GM21576 (cell line): ENCODE results near the gene VAMP1.
"Not testable (repeated sequence)": the region's sequence is repeated elsewhere in the genome, so short reads cannot be mapped to it uniquely, and the experiment has no call there.

ENCODE experiments used
- ATAC-seq: cut with Tn5 transposase; IDR thresholded peaks from one replicate; pipeline ENCODE4 v1.9.1; 2021; ENCODE audit warnings: mild to moderate bottlenecking, moderate library complexity; ENCODE audit not compliant: unreplicated experiment

The VAMP1 gene

GRCh38 chr12:6469609-6470374 is 685 bp downstream of the VAMP1 start:
- ATAC-seq = no peak

GRCh38 chr12:6469092-6469491 is 1.4 kb downstream of the VAMP1 start:
- no peak for ATAC-seq

GRCh38 chr12:6468283-6468575 is 2.2 kb downstream of the VAMP1 start:
- ATAC-seq = no peak

GRCh38 chr12:6467571-6468282 is 2.8 kb downstream of the VAMP1 start:
- ATAC-seq = not testable (repeated sequence)

- not testable (repeated sequence) for ATAC-seq
These were observed 3.7 kb downstream of the VAMP1 start for GRCh38 chr12:6466751-6467150.

GRCh38 chr12:6466184-6466573 is 4.3 kb downstream of the VAMP1 start:
- ATAC-seq = no peak

GRCh38 chr12:6465467-6466183 is 4.9 kb downstream of the VAMP1 start:
- no peak for ATAC-seq

GRCh38 chr12:6464531-6464930 is 5.9 kb downstream of the VAMP1 start:
- ATAC-seq = no peak

GRCh38 chr12:6463858-6464257 is 6.6 kb downstream of the VAMP1 start:
- no peak for ATAC-seq

- no peak for ATAC-seq
These were observed 7.3 kb downstream of the VAMP1 start for GRCh38 chr12:6463216-6463615.

GRCh38 chr12:6462234-6462995 is 8.1 kb downstream of the VAMP1 start:
- peak; percentile 3 for ATAC-seq

GRCh38 chr12:6461401-6462233 is 8.9 kb downstream of the VAMP1 start:
- ATAC-seq = peak; percentile 69

GRCh38 chr12:6460751-6461371 is 9.6 kb downstream of the VAMP1 start:
- ATAC-seq = no peak

GRCh38 chr12:6459004-6459337 is 11.5 kb downstream of the VAMP1 start:
- ATAC-seq = no peak

- no peak for ATAC-seq
These were observed 12.0 kb downstream of the VAMP1 start for GRCh38 chr12:6458281-6459003.

- ATAC-seq = no peak
These were observed 13.1 kb downstream of the VAMP1 start for GRCh38 chr12:6457220-6457945.

- ATAC-seq = no peak
These were observed 17.4 kb downstream of the VAMP1 start for GRCh38 chr12:6452944-6453630.
